Measurements from ENCODE around the gene DENND1A.

DENND1A gene

GRCh38 chr9:123369296-123369695 lies 560.6 kb downstream of the DENND1A start:
- no peak for TF ChIP-seq CTCF (IDR thresholded peaks at IDR 0.05)
- peaks cover 55% of the 10 kb centered on the region for H3K4me1 Mint-ChIP-seq
- no peaks in the 10 kb centered on the region for H3K27me3 Mint-ChIP-seq (ENCODE audit: low read depth, poor library complexity)
- no peak for DNase-seq
- peaks cover 38% of the 10 kb centered on the region for H3K36me3 Mint-ChIP-seq (ENCODE audit: low read depth)
- no peaks in the 10 kb centered on the region for H3K9me3 Mint-ChIP-seq
- peak overlapping the region; percentile 31 for H3K27ac Mint-ChIP-seq
- H3K4me3 Mint-ChIP-seq, result no peak overlapping the region

- Mint-ChIP-seq H3K36me3 (ENCODE audit: low read depth) (peaks cover 38% of the 10 kb centered on the region), H3K9me3 (no peaks in the 10 kb centered on the region), H3K27ac (no peak overlapping the region), H3K4me1 (peaks cover 55% of the 10 kb centered on the region), H3K27me3 (ENCODE audit: low read depth, poor library complexity) (no peaks in the 10 kb centered on the region), H3K4me3 (no peak overlapping the region)
- DNase-seq, result no peak
- no peak for TF ChIP-seq CTCF (IDR thresholded peaks at IDR 0.05)
Measured at GRCh38 chr9:123368536-123369153, 561.3 kb downstream of the DENND1A start.

GRCh38 chr9:123368023-123368422 lies 561.9 kb downstream of the DENND1A start:
- Mint-ChIP-seq H3K36me3 (ENCODE audit: low read depth) (peaks cover 38% of the 10 kb centered on the region), H3K4me3 (no peak overlapping the region), H3K4me1 (peaks cover 61% of the 10 kb centered on the region), H3K27ac (no peak overlapping the region), H3K9me3 (no peaks in the 10 kb centered on the region), H3K27me3 (ENCODE audit: low read depth, poor library complexity) (no peaks in the 10 kb centered on the region)
- no peak for TF ChIP-seq CTCF (IDR thresholded peaks at IDR 0.05)
- no peak for DNase-seq

- no peak for DNase-seq
- Mint-ChIP-seq H3K4me3 (no peak overlapping the region), H3K36me3 (ENCODE audit: low read depth) (peaks cover 23% of the 10 kb centered on the region), H3K27ac (no peak overlapping the region), H3K4me1 (peaks cover 71% of the 10 kb centered on the region), H3K27me3 (ENCODE audit: low read depth, poor library complexity) (no peaks in the 10 kb centered on the region), H3K9me3 (no peaks in the 10 kb centered on the region)
- TF ChIP-seq CTCF (IDR thresholded peaks at IDR 0.05), result no peak
Measured at GRCh38 chr9:123365881-123366528, 563.9 kb downstream of the DENND1A start.

- peak overlapping the region; percentile 52 for H3K27ac Mint-ChIP-seq
- peaks cover 77% of the 10 kb centered on the region for H3K4me1 Mint-ChIP-seq
- no peaks in the 10 kb centered on the region for H3K27me3 Mint-ChIP-seq (ENCODE audit: low read depth, poor library complexity)
- TF ChIP-seq CTCF (IDR thresholded peaks at IDR 0.05), result no peak
- no peak for DNase-seq
- H3K4me3 Mint-ChIP-seq, result peak overlapping the region; percentile 54
- H3K9me3 Mint-ChIP-seq, result no peaks in the 10 kb centered on the region
- peaks cover 23% of the 10 kb centered on the region for H3K36me3 Mint-ChIP-seq (ENCODE audit: low read depth)
Measured at GRCh38 chr9:123365287-123365880, 564.5 kb downstream of the DENND1A start.
